IPS DF 6.9 (cell line): Measurements from ENCODE around the gene IQGAP2.
"Not testable (repeated sequence)": the region's sequence is repeated elsewhere in the genome, so short reads cannot be mapped to it uniquely, and the experiment has no call there.

ENCODE experiments used
- DNase-seq: peaks from one replicate; pipeline ENCODE4 v3.0.0-alpha.2; 2013; ENCODE audit warnings: low read depth, low spot score
- H3K27ac ChIP-seq: one replicate; pipeline ENCODE4 v1.5.1; 2013; ENCODE audit warnings: low read length, control low read depth
- H3K27me3 ChIP-seq: 2 replicates; pipeline ENCODE4 v1.6.1; 2013; ENCODE audit warnings: mild to moderate bottlenecking, low read length; ENCODE audit not compliant: control insufficient read depth, insufficient read depth
- H3K36me3 ChIP-seq: 2 replicates; pipeline ENCODE4 v1.6.1; 2013; ENCODE audit warnings: low read length; ENCODE audit not compliant: control insufficient read depth, insufficient read depth
- H3K4me1 ChIP-seq: 2 replicates; pipeline ENCODE4 v1.6.1; 2013; ENCODE audit warnings: low read length; ENCODE audit not compliant: control insufficient read depth, insufficient read depth
- H3K4me3 ChIP-seq: 2 replicates; pipeline ENCODE4 v1.5.1; 2013; ENCODE audit warnings: mild to moderate bottlenecking, low read length
- H3K9me3 ChIP-seq: 2 replicates; pipeline ENCODE4 v1.6.1; 2013; ENCODE audit warnings: low read length, inconsistent platforms; ENCODE audit not compliant: control insufficient read depth, insufficient read depth
- WGBS: extraction: QIAGEN DNeasy Blood & Tissue Kit; methylation state at CpG from one replicate; pipeline ENCODE4 v1.1.7; 2013; ENCODE audit warnings: mixed read lengths, missing lambda C conversion rate; ENCODE audit not compliant: insufficient read length, insufficient coverage; 5-methylcytosine and 5-hydroxymethylcytosine counted together

Gene IQGAP2

GRCh38 chr5:76402886-76403765, at the start of gene IQGAP2:
Gene IQGAP2, plus strand, starts transcription at chr5:76403285. Its CDS starts 261 bp downstream, at chr5:76403546.
- Histone ChIP-seq H3K27me3 (no peaks in the 10 kb centered on the region), H3K36me3 (no peaks in the 10 kb centered on the region), H3K27ac (no peak within 1 kb of the TSS), H3K4me1 (peaks cover 7% of the 10 kb centered on the region; the same call in 1 of the 2 replicates), H3K4me3 (peak within 1 kb of the TSS; percentile 64; the same call in 1 of the 2 replicates), H3K9me3 (no peaks in the 10 kb centered on the region)
- no CpG with 5 or more reads among the region's 92 CpGs for WGBS
- DNase-seq, result peak; percentile 43

- DNase-seq, result no peak
- H3K4me3 ChIP-seq, result no peak overlapping the region
- H3K9me3 ChIP-seq, result no peaks in the 10 kb centered on the region
- no peaks in the 10 kb centered on the region for H3K27me3 ChIP-seq
- H3K27ac ChIP-seq, result no peak overlapping the region
- H3K36me3 ChIP-seq, result no peaks in the 10 kb centered on the region
- WGBS, result no CpG with 5 or more reads among the region's 5 CpGs
- H3K4me1 ChIP-seq, result no peaks in the 10 kb centered on the region
These were observed 46.2 kb upstream of the IQGAP2 start for GRCh38 chr5:76356887-76357286.

GRCh38 chr5:76363352-76364225, 39.5 kb upstream of the IQGAP2 start:
- WGBS, result no CpG with 5 or more reads among the region's 17 CpGs
- no peaks in the 10 kb centered on the region for H3K9me3 ChIP-seq
- no peaks in the 10 kb centered on the region for H3K4me1 ChIP-seq
- no peak overlapping the region for H3K4me3 ChIP-seq
- no peak overlapping the region for H3K27ac ChIP-seq
- H3K27me3 ChIP-seq, result no peaks in the 10 kb centered on the region
- H3K36me3 ChIP-seq, result no peaks in the 10 kb centered on the region
- no peak for DNase-seq

- no peak overlapping the region for H3K4me3 ChIP-seq
- no CpG with 5 or more reads among the region's 2 CpGs for WGBS
- H3K9me3 ChIP-seq, result no peaks in the 10 kb centered on the region
- H3K27ac ChIP-seq, result no peak overlapping the region
- no peaks in the 10 kb centered on the region for H3K4me1 ChIP-seq
- no peak for DNase-seq
- no peaks in the 10 kb centered on the region for H3K36me3 ChIP-seq
- H3K27me3 ChIP-seq, result no peaks in the 10 kb centered on the region
These were observed 38.9 kb upstream of the IQGAP2 start for GRCh38 chr5:76364226-76364589.

- no peaks in the 10 kb centered on the region for H3K9me3 ChIP-seq
- H3K4me3 ChIP-seq, result no peak overlapping the region
- no peak for DNase-seq
- H3K36me3 ChIP-seq, result no peaks in the 10 kb centered on the region
- H3K4me1 ChIP-seq, result no peaks in the 10 kb centered on the region
- H3K27ac ChIP-seq, result no peak overlapping the region
- H3K27me3 ChIP-seq, result no peaks in the 10 kb centered on the region
These were observed 37.5 kb upstream of the IQGAP2 start for GRCh38 chr5:76365561-76365960.

- Histone ChIP-seq H3K4me1 (no peaks in the 10 kb centered on the region), H3K36me3 (no peaks in the 10 kb centered on the region), H3K9me3 (no peaks in the 10 kb centered on the region), H3K27ac (no peak overlapping the region), H3K27me3 (no peaks in the 10 kb centered on the region), H3K4me3 (no peak overlapping the region)
- WGBS, result no CpG with 5 or more reads among the region's 2 CpGs
- DNase-seq, result no peak
These were observed 36.5 kb upstream of the IQGAP2 start for GRCh38 chr5:76366596-76366995.

GRCh38 chr5:76367623-76368371, 35.3 kb upstream of the IQGAP2 start:
- no peaks in the 10 kb centered on the region for H3K27me3 ChIP-seq
- WGBS, result no CpG with 5 or more reads among the region's 6 CpGs
- no peaks in the 10 kb centered on the region for H3K9me3 ChIP-seq
- H3K4me1 ChIP-seq, result 0 out of 2 replicates have a peak, but pooled peaks cover 1% of the 10 kb centered on the region
- H3K27ac ChIP-seq, result no peak overlapping the region
- no peaks in the 10 kb centered on the region for H3K36me3 ChIP-seq
- H3K4me3 ChIP-seq, result no peak overlapping the region
- no peak for DNase-seq

GRCh38 chr5:76368941-76369340, 34.1 kb upstream of the IQGAP2 start:
- Histone ChIP-seq H3K27ac (no peak overlapping the region), H3K9me3 (no peaks in the 10 kb centered on the region), H3K4me1 (0 out of 2 replicates have a peak, but pooled peaks cover 1% of the 10 kb centered on the region), H3K36me3 (no peaks in the 10 kb centered on the region), H3K4me3 (no peak overlapping the region), H3K27me3 (no peaks in the 10 kb centered on the region)
- no CpG with 5 or more reads among the region's 1 CpG for WGBS
- no peak for DNase-seq

GRCh38 chr5:76369668-76370067, 33.4 kb upstream of the IQGAP2 start:
- H3K4me3 ChIP-seq, H3K36me3 ChIP-seq, H3K27ac ChIP-seq, DNase-seq, H3K27me3 ChIP-seq, H3K4me1 ChIP-seq, H3K9me3 ChIP-seq: not testable (repeated sequence)
- no CpG with 5 or more reads among the region's 8 CpGs for WGBS

GRCh38 chr5:76371960-76372322, 31.1 kb upstream of the IQGAP2 start:
- Histone ChIP-seq H3K9me3 (no peaks in the 10 kb centered on the region), H3K4me1 (0 out of 2 replicates have a peak, but pooled peaks cover 1% of the 10 kb centered on the region), H3K27ac (no peak overlapping the region), H3K27me3 (no peaks in the 10 kb centered on the region), H3K36me3 (no peaks in the 10 kb centered on the region), H3K4me3 (no peak overlapping the region)
- no peak for DNase-seq
- WGBS, result no CpG with 5 or more reads among the region's 2 CpGs
